GM19452 (cell line): ENCODE data around the gene TRHDE.

Source experiments
- ATAC-seq: cut with Tn5 transposase; IDR thresholded peaks from one replicate; pipeline ENCODE4 v1.9.1; 2021; ENCODE audit not compliant: unreplicated experiment

The TRHDE gene, protein sequence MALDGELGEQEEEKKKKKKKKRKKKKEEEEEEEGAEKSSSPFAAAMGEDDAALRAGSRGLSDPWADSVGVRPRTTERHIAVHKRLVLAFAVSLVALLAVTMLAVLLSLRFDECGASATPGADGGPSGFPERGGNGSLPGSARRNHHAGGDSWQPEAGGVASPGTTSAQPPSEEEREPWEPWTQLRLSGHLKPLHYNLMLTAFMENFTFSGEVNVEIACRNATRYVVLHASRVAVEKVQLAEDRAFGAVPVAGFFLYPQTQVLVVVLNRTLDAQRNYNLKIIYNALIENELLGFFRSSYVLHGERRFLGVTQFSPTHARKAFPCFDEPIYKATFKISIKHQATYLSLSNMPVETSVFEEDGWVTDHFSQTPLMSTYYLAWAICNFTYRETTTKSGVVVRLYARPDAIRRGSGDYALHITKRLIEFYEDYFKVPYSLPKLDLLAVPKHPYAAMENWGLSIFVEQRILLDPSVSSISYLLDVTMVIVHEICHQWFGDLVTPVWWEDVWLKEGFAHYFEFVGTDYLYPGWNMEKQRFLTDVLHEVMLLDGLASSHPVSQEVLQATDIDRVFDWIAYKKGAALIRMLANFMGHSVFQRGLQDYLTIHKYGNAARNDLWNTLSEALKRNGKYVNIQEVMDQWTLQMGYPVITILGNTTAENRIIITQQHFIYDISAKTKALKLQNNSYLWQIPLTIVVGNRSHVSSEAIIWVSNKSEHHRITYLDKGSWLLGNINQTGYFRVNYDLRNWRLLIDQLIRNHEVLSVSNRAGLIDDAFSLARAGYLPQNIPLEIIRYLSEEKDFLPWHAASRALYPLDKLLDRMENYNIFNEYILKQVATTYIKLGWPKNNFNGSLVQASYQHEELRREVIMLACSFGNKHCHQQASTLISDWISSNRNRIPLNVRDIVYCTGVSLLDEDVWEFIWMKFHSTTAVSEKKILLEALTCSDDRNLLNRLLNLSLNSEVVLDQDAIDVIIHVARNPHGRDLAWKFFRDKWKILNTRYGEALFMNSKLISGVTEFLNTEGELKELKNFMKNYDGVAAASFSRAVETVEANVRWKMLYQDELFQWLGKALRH

DNA sequence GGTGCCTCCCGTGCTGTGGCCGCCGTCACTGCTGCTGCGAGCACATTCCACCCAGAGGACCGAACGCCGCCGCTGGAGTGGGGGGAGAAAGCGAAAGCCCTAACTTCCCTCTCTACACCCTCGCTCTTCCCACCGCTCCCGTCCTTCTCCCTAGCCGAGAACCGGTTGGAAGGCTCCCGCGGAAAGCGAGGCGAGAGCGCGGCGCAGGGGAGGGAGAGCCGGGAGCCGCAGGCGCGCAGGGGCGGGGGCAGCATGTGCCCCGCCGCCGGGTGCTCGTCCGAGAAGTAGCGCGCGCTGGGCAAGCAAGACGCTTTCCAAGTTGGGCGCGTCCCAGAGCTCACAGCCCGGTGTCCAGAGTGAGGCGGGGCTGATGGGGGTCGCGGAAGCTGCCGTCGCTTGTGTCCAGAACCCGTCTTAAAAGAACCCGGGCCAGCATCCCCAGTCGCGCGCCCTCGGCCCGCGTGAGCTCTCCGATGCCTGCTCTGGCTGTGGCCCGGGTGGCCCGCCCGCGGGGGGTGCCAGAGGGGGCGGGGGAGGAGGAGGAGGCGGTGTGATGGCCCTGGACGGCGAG is at the start of gene TRHDE:
Gene TRHDE, plus strand, starts transcription at position 280 of the 571 bp plus-strand sequence. Its CDS starts 274 bp downstream, at position 554.
- ATAC-seq: no peak

DNA sequence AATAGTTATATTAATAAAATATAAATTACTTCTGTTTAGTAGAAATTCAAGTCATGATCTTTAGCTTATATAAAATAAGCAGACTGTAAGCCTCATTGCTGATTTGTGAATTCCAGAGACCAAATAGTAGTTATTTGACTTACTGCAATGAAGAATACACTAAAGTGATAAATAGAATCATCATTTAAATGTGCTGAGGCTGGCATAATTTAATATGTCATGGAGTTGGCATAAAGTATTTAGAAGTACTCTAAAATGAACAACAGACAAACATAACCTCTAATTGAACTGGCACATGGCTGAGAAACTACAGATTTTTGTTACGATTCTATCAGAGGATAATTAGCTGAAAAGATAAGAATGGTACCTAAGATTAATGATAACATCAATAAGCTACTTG is 45.7 kb upstream of the TRHDE start:
- no peak for ATAC-seq

DNA sequence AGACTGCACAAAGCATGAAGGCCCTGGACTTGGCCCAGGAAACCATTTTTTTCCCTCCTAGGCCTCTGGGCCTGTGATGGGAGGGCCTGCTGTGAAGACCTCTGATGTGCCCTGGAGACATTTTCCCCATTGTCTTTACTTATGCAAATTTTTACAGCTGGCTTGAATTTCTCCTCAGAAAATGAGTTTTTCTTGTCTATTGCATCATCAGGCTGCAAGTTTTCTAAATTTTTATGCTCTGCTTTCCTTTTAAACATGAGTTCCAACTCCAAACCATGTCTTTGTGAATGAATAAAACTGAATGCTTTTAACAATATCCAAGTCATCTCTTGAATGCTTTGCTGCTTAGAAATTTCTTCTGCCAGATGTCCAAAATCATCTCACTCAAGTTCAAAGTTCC is 43.7 kb upstream of the TRHDE start:
- no peak for ATAC-seq

DNA sequence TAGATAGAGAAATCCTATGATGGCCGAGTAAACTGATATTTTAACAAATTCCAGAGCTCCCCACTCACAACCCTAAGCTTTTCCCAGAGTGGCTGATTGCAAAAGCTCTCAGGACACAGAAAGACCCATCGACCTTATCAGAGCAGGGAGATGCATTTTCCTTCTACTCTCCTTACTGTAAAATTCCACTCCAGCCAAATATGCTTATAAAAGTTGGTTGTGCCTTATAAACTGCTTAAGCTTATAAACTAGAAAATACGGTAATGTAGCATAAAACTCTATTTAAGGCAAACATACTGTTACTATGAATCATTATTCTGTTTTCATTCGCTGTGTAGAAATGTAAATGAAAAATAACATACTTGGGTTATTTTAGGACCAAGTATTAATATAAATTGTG is 41.6 kb upstream of the TRHDE start:
- no peak for ATAC-seq

DNA sequence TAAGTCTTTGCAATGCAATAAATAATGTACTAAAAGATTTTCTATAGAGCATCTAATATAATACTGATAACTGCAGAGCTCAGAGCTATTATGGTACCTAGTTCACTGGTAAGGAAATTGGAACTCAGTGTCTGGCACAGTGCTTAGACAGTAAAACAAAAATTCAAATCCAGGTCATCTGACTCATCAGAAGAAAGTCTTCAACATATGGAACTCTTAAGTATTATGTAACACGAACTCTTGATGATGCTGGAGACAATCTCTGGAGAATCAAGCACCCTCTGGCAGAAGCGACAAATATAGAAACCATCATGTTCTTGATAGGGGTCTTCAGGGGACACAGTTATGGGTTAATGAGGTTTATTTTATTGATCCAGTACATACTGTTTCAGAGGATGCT is 37.3 kb upstream of the TRHDE start:
- ATAC-seq: no peak

DNA sequence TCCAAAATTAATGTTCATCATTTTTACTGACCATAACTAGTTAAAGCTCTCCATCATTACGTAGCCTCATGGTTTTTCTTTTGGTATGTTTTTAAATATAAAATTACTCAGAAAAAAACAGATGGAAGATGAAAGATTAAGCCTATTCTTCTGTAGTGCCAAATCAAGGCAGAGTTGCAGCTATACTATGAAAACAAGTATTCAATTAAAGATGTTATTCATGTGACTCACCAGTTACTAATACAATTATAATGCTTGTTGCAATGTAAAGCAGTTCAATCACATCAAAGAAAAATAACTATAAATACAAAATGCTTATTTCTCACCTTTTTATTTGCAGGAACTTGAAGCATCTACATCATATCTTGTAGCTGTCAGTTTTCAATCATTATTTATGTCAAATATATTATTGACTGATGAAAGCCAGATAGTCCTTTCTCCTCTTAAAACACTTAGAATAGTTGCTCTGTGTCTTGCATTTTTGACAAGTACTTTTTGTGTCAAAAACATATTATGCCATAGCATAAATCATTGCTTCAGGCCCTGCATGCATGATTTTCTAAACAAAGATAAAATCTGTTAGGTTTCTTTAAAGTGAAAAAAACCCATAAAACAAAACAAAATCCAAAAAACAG is 36.0 kb upstream of the TRHDE start:
- no peak for ATAC-seq

DNA sequence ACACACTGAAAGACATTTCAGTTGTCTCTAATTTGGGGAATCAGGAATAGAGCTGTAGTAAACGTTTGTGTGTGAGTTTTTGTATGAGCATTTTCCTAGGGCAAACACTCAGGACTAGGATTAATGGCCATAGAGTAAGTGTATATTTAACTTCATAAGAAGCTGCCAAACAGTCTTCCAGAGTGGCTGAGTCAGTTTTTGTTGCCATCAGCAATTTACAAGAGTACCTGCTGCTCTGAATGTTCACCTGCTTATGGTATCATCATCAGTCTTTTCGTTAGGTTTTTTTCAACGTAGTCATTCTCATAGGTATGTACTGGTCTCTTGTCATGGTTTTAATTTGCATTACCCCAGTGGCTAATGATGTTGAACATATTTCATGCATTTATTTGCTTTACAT is 30.6 kb upstream of the TRHDE start:
- no peak for ATAC-seq

DNA sequence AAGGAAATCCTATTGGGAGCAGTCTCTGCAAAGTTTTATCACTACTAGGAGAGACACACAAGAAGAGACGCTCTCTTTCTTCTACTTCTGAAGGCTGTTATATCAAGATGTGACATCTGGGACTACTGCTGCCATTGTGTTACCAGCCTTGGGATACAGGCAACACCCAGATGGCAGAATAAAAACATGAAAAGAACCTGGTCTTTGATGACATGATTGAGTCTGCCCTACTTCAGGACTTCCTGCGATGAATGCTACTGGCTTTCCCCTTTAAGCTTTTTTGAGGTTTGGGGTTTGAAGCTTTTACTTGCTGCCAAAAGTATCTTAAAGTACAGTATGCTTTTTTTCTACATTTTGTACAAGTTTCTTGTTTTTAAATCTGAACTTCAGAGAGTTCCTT is 29.2 kb upstream of the TRHDE start:
- no peak for ATAC-seq

DNA sequence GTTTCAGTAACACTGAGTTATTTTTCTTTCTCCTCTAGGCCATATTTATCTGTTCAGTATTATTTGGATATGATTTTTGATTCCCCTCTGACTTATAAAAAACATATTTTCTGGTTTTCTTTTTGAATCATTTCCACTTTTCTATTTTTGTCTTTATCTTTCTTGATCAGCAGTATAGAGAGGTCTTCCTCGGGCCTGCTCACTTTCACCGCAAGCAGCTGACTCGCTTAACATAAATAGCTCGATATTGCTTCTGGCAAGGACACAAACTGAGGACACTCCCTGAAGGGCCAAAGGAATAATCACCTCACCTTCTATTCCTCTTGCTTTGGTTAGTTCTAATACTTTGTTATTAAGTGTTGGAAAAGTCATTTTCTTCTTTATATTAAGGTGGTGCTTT is 25.8 kb upstream of the TRHDE start:
- no peak for ATAC-seq

DNA sequence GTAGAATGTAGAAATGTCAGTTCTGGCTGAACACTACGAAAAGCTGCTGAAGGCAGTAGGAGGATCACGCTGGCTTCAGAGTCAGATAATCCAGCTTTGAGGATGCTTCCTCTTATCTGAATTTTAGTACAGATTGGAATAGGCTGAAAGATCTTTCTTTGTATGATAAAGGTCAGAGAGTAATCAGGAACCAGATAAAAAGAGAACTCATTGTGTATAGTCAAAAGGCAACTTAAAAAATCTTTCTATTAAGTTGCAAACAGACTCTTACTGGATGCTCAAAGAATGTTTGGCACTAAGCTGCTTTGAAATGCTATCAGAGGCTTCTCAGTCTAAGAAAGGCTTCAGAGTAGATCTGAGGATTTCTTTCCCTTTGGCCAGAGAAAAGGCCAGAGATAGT is 21.8 kb upstream of the TRHDE start:
- ATAC-seq: no peak

DNA sequence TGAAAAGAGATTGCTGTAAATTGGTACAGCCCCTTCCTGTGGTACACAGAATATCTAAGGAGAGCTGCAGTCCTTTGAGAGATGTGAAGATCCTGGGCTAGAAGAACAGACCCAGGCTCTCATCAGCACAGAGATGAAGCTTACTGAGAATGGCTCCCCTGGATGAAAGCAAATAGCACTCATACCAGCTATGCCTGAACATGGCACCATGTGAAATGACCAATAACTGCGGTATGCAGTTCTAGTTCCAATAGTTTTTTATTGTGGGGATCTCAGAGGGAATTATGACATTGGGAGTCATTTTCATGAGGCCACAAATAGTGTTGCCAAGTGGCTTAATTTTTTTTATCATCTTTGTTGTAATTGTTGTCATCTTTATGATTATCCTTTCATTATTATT is 15.4 kb upstream of the TRHDE start:
- no peak for ATAC-seq

DNA sequence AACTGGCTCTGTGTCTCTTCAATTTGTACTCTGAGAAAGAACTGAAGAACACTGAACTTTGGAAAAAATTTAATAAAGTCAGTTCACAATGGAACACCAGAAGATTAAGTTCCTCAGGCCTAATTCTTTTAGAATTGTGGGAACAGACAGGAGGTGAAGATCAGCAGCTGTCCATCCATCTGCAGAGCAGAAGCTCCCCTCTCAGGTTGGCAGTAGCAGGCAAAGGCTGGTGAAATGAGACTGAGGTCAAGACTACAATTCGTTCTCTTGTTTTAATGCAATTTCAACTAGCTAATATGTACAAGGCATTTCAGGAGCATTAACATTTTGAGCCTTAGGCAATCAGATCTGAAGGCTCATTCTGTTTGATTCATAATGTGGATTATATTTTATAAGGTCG is 10.3 kb upstream of the TRHDE start:
- no peak for ATAC-seq

DNA sequence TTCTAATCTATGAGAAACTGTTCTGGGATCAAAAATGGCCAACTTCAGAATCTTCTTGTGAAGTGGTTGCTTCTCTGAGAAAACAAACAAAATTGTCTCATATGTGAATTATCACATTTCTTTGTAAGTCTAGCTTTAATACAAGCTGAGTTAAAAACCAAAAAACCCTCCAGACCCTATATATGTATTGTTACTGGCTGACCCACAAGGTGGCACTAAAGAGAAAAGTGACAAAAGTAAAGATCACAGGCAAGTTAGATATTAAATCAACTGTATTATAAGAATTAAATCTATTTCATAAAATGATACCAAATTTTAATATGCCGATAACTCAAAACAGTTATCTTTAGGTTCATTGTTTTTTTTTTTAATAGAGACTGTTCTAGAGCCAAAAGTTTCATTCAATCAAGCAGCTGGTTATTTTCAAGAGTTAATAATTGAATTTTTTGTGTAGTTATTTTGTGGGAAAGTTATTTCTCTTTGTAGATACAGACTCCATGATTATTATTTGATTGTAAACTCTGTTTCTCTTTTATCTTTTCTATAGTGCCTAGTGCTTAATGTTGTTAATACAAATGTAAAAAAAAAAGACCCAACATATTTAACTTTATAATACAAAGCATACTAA is 7.5 kb upstream of the TRHDE start:
- no peak for ATAC-seq

DNA sequence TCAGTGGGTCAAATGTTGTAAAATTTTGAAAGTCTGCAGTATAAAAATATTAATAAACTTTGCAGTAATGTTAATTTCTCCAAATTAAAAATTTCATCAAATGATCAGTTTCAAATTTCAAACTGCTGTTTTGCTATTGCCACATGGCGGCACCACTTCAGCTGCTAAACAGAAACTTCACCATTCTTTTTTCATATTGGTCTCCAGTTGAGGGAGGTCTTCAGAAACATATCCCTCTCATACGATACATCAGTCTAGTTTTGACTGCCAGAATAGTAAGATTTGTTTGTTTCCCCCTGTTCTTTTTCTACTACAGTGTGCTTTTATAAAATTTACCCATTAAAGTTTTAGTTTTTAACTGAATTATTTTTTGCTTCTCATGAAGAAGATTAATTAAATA is 4.2 kb upstream of the TRHDE start:
- ATAC-seq: no peak

DNA sequence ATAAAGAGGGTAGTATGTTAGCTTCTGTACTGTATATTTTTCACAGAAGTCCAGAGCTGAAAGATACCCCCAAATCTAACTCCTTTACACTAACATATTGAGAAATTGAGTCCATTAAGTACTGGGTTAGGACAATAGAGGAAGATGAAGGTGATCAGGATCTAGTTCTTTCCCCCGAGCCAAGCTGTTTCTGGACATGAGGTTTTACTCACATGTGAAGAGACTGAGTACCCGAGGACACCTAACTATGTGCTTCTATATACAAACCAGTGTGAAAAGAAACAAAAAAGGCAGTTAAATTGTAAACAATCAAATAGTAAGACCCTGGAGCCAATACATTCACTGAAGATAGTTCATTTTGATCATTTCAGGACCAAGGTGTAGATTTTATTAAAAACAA is 3.8 kb upstream of the TRHDE start:
- no peak for ATAC-seq

DNA sequence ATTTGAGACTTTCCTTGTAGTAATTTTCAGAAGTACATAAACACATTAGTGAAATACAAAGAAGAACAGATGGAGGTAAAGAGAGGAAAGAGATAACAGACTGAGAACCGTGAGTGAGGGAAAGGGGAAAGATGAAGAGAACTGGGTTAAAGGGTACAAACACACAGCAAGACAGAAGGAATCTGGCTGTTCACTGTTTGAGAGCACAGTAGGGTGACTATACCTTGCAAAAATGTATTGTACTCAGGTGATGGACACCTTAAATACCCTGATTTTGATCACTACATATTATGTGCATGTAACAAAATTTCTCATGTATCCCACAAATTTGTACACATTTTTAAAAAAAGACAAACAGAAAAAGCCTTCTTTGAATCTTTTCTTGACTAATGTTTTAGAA is 2.7 kb upstream of the TRHDE start:
- ATAC-seq: no peak

DNA sequence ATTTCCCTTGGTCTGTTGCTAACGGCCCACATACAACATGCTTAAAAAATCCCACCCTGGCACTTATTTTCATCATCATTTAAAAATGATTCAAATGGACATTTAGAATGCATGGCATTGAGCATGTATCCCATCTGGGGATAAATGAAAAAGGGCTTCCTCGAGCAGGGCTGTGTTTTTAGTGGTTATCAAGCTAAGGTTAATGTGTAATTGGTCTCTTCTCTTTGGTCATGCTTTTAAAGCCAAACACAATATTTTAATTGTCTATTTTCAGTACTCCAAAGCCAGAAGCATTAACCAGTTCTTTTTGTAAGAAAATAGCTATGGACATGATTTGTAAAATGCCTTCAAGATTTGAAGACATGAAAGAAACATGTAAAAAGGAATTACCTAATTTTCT is 1.9 kb upstream of the TRHDE start:
- ATAC-seq: no peak

DNA sequence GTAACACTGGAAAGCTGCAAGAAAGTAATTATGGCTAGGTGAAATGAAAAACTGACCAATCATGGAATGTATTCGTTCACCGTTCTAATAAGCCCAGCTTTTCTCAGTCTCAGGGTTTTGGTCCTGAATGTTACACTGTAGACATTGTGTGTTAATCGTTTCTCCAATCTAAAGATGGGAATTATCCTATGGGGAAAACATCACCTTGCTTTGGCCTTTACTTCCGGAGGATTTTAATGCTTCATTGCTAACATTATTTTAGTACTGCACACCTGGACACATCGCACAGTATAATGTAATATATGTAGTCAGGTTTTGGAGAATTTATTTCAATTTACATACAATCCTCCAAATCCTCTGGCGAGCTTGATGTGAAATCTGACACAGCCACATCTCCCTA is 1.2 kb upstream of the TRHDE start:
- no peak for ATAC-seq

DNA sequence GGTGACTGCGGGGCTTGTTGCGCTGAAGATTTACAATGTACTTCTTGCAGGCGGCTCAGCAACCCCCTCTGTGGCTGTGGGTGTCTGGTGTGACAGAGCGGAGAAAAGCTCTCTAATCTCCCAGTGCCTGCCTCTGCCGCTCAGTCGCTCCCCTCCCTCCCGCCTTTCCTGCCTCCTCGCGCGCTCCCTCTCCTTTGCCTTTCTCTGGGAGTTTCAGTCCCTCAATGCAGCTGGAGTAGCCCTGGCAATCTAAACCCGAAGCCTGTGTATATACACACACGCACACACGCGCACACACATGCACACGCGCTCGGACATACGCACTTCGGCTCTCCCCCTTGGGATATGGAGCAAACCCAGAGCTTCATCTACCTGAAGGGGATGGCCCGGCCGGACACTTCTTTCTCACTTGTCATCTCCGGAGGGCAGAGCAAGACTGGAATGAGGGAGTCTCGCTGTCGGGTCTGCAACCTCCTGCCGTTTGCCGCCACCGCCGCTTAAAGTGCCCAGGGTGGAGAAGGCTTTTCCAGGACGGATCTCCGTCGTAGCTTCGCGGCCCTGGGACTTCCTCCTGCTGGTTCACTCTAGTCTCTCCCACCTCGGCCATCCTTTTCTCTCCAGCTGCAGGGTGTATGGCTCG is 599 bp upstream of the TRHDE start:
- no peak for ATAC-seq
